GM18861 (cell line): ENCODE measurements around the gene FOXN1.

Experiments
- ATAC-seq: cut with Tn5 transposase; IDR thresholded peaks from one replicate; pipeline ENCODE4 v1.9.1; 2021; ENCODE audit not compliant: unreplicated experiment

Gene FOXN1

DNA sequence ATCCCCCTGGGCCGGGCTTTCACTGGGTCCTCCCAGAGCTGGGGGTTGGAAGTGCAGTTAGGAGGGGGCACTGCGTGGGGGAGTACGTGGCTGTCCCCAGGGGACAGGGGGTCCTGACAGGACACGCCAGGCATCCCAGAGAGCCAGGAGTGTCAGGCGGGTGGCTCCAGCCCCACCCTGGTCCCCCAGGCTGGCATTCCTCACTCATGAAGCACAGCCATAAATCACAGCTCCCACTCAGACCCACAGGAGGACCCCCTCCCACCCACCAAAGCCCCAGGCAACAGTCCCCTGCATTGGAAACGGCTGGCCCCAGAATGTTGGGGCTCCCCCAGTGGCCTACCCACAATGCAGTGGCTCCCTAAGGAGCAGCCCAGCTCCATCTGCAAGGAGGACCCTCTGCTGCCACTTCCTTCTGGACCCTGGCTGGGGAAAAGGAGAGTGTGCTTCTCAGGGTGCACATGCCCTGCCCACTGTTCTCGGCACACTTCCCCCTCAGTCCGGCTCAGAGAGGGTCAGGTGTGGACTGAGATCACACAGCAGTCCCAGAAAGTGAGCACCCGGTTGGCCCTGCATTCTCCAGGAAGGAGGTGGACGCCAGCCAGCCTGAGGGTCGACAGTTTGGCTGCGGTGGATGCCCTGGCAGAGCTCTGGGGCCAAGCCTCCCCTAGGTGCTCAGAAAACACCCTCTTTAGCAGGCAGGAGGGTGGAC lies 7.3 kb upstream of the FOXN1 start:
- no peak for ATAC-seq

- no peak for ATAC-seq
These were observed 6.8 kb upstream of the FOXN1 start for GRCh38 chr17:28499364-28499664.

DNA sequence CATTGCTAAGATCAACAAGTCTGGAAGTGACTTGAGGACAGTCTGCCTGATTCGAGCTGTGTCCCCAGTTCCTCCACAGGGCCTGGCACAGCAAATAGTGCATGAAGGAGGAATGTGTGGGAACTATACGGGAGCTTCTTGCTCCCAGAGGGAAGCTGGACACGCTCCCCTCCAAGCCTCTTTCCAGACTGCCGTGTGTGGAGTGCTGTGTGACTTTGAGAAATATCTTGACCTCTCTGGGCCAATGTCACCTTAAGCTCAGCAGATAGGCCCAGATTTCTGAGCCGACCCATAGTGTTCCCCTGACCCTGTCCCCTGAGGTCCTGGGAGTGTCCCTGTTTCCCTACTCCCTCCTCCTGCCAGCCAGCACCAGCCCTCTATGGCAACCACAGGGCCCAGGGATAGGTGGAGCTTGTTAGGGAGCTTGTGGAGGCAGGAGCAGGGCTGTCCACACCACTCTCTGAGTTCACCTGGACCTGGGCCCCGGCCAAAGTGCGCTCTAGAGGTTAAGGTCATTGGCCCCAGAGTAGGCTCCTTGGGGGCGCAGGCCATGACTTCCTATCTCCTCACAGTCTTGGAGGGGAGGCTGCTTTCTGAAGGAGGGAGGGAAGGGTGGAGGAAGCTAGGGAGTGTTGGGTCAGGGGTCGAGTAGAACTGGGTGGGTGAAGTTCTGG lies 6.3 kb upstream of the FOXN1 start:
- no peak for ATAC-seq

DNA sequence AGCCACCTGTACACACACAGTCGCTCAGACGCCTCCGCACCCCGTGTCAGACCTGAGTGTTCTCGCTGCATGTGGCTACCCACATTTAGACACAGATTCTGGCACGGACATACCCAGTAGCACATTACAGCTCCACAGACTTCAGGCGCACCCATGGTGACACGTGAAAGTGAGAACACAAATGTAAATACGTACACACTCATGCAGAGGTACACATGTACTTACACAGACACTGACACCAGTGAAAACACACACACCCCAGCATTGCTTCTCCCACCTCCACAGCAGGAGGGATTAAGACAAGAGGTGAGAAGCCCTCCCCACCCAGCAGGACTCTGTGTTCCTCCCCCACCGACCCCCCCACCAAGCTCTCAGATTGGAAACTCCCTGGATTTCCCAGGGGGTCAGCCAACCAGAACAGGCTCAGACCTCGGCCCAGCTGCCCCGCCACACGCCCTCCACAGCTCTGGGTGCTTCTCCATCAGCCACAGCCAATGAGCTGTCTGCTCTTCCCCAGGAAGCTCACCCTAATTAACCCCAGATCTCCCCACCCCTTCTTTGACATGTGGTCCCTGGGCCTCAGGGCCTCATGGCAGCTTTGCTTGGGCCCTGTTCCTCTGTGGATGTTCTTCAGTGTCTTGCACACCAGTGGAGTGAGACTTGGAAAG lies 5.3 kb upstream of the FOXN1 start:
- no peak for ATAC-seq

GRCh38 chr17:28501421-28502284 lies 4.5 kb upstream of the FOXN1 start:
- ATAC-seq, result no peak

- ATAC-seq, result no peak
These were observed 2.7 kb upstream of the FOXN1 start for GRCh38 chr17:28503420-28503819.

GRCh38 chr17:28506763-28507487 lies 777 bp downstream of the FOXN1 start:
- ATAC-seq, result no peak

DNA sequence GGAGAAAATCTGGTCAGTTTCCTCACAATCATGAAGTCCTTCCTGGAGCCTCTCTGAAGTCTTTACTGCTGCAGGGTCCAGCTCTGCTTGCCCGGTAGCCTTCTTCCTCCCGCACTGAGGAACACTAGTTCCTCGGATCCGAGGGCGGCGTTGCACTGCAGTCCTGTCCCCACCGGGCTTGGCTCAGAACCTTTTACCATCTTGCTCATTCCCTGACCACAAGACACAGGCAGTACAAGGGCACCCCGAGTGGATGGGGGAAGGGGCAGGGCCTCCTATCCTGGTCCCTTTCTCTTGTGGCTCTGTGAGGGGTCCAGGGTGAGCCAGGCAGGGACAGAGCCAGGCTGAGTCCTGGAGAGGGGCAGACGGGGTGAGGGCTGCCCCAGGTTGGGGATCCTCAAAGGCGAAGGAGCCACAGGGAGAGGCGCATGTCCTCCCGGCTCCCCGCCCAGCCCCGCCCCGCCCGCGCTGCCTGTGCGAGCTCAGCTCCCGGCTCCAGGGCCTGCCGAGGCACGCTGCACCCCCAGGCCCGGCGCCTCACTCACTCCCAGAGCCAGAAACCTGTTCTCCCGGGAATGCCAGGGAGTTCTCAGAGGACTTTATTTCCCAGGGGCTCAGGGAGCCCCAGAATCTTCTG lies 1.5 kb downstream of the FOXN1 start:
- ATAC-seq, result no peak

DNA sequence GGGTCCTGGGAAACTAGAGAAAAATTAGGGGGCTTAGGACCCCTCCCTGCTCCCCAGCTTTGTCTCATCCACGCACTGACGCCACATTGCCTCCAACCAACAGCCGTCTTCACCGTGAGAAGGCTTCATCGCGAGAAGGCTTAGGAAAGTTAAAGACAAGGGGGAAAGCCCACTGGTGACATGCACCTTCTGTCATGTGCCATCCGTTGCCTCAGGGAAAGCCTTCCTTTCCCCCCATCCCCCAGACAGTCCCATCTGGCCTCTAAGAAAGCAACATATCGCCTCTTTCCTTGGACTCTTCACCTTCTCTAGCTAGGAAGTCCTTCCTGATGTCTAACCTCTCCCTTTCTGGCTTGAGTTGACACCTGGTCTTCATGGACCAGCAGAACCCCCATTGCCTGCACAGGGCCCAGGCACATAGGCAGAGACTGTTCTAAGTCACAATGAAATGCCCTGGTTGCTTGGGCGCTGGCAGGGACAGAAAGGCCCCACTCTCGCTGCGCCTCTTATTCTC lies 2.1 kb downstream of the FOXN1 start:
- ATAC-seq, result no peak

DNA sequence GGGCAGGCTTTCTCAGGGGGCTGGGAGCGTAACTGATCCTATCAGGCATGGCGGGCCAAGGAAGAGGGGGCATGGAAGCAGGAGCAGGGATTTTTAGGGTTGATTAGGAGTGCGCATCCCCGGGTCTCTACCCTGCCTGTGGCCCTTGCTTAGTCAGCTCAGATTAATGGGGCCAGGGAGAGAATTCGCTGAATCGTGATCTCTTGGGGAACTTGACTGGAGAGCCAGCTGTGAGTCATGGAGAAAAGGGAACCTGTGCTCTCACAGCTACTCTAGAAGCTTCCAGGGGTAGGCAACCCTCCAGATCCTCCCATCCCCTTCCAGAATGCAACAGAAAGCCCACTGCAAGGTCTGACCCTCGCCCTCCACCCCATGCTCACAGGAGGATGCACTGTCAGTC lies 3.6 kb downstream of the FOXN1 start:
- ATAC-seq, result no peak

GRCh38 chr17:28511858-28512461 lies 5.8 kb downstream of the FOXN1 start:
- ATAC-seq, result no peak

DNA sequence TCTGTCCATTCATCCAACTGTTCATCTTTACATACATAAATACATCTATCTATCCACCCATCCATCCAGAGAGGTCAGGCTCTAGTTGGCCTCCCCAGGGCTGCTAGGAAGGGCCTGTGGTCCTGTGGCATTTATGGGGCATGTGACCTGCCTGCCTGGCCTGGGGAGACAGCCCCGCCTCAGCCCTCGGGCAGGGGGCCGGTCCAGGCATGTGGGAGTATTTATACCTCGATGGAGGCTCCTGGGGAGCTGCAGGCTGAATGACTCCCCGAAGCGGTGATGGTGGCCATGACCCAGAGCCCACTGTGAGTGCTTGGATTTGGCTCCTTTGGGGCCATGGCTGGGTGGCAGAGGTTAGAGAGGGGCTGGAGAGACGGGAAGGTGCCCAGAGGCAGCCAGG lies 7.3 kb downstream of the FOXN1 start:
- no peak for ATAC-seq

DNA sequence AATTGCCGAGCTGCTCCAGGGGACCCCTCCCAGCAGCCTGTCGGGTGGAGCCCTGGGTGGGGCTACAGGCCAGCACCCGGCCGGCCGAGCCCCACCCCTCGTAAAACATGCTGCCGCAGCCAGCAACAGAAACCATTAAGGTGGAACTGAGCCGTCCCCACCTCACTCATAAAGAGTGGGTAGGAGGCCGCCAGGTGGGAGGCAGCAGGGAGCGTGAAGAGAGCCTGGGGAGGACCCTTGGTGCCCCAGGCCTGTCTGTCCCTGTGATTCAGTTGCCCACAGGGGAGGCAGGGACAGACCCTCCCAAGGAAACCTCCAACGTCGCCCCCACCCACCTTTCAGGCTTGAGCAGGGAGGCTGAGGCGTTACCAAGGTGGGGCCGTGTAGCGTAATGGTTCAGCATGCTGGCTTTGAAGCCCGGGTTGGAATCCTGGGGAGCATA lies 8.4 kb downstream of the FOXN1 start:
- no peak for ATAC-seq

DNA sequence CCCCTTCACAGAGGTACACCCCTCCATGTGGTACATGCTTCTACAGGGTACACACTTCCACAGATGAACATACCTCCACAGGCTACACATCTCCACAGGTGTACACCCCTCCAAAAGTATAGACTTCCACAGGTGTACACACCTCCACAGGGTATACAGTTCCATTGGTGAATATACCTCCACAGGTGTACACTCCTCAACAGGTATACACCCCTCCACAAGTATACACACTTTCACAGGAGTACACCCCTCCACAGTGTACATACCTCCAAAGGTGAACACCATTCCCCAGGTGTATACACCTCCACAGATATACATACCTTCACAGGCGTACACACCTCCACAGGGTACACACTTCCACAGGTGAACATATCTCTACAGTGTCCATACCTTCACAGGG lies 9.4 kb downstream of the FOXN1 start:
- ATAC-seq, result no peak

DNA sequence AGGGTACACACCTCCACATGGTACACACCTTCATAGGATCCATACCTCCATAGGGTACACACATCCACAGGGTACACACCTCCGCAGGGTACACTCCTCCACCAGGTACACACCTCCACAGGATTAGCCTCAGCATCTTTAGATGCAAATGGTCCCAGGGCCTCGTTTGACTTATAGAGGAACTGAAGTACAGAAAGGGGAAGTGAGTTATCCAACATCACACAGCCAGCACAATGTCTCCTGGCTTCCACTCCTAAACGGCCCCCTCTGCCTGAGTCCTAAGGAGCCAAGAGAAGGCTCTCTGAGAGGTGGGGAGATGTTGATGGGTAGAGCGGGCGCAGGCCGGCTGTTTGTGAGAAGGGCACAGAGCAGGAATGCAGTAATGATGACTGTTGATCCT lies 12.0 kb downstream of the FOXN1 start:
- no peak for ATAC-seq

GRCh38 chr17:28518578-28518977 lies 12.4 kb downstream of the FOXN1 start:
- ATAC-seq, result no peak

DNA sequence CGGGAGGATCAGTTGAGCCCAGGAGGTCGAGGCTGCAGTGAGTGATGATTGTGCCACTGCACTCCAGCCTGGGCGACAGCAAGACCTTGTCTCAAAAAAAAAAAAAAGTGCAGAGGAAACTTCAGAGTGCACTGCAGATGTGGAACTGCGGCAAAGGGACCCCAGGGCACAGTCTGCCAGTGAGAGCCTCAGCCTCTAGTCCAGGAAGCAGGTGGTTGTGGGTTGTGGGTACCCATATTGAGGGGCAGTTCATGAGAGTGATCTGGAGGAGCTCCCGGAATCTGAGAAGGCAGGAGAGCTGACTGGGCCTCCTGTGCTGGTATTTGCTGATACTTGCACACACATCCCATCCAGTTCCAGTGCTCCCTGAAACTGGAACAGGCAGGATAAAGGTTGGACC lies 13.1 kb downstream of the FOXN1 start:
- ATAC-seq, result no peak

DNA sequence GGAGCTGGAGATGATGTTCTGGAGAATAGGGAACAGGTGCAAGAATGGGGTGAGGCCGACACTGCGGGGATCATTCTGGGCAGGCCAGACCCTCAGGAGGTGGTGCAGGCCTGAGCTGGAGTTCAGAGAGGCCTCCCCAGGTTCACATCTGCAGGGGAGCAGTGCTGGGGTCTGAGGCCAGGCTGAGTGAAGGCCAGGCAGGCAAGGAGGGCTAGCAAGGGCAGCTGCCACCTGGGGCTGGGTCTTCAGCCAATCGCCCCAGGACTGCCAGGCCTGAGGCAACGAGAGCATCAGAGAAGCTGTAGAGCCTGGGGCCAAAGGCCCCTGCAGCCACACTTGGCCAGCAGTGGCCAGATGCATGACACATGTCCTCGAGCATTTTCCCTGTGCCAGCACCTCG lies 14.5 kb downstream of the FOXN1 start:
- no peak for ATAC-seq

DNA sequence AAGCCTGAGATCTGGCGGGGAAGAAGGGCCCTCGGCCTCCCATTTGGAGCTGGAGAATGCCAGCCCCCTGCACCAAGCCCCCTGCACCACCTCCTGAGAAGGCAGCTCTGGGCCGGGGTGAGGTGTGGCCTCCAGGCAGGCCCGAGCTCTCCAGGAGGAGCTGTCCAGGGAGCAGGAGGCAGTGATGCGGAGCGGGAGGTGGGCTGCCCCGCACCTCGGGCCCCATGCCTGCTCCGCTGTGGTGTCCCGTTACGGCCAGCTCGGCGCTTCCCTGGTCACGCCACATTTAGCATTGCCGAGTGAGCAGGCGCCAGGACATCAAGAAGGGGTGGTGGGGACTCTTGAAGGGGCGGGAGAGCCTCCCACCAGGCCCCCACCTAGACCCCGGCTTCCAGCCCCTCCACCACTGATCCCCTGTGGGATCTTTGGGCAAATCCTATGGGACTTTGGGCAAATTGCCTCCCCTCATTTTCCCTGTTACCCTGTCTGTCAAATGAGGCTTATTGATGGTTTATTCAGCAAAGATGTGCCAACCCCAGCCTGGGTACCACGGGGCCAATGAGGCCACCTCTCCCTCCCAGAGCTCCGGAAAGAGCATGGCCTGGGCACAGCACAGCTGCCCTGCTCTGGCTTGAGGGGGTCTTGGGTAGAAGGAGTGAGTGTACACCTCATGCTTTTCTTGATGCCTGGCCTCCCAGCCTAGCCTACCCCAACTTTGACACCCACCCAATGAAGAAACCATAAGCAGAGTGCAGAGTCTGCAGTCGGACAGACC lies 15.3 kb downstream of the FOXN1 start:
- ATAC-seq, result no peak
